Endodermal cell (in vitro differentiated cells): Measurements from ENCODE around the gene DYNC2H1. TPM values are rescaled to one million over a fixed set of nuclear protein-coding genes. Genes with fewer than 3 reads are reported as not detected.

Source experiments
- DNase-seq: peaks from one replicate; pipeline ENCODE4 v3.0.0-alpha.2; 2017
- H3K27ac ChIP-seq: 2 replicates; pipeline ENCODE4 v1.5.1; 2013; ENCODE audit warnings: mild to moderate bottlenecking, low read depth, low read length, moderate library complexity
- H3K27me3 ChIP-seq: 2 replicates; pipeline ENCODE4 v1.6.1; 2013; ENCODE audit warnings: mild to moderate bottlenecking, low read length, moderate library complexity; ENCODE audit not compliant: insufficient read depth, control insufficient read depth, poor library complexity, severe bottlenecking
- H3K36me3 ChIP-seq: 2 replicates; pipeline ENCODE4 v1.7.0; 2013; ENCODE audit warnings: mild to moderate bottlenecking, low read length, moderate library complexity; ENCODE audit not compliant: control insufficient read depth, insufficient read depth
- H3K4me1 ChIP-seq: one replicate; pipeline ENCODE4 v1.7.0; 2013; ENCODE audit warnings: low read length; ENCODE audit not compliant: control insufficient read depth, insufficient read depth
- H3K4me3 ChIP-seq: 2 replicates; pipeline ENCODE4 v1.5.1; 2013; ENCODE audit warnings: mild to moderate bottlenecking, low read length, moderate library complexity
- H3K9ac ChIP-seq: 2 replicates; pipeline ENCODE4 v1.6.1; 2013; ENCODE audit warnings: mild to moderate bottlenecking, low read length, moderate library complexity; ENCODE audit not compliant: poor library complexity, severe bottlenecking; ENCODE audit errors: extremely low read depth
- H3K9me3 ChIP-seq: 2 replicates; pipeline ENCODE4 v1.6.1; 2013; ENCODE audit warnings: mild to moderate bottlenecking, low read length, moderate library complexity; ENCODE audit not compliant: control insufficient read depth
- H3K27ac Mint-ChIP-seq: 2 replicates; pipeline ENCODE4 v1.8.0; 2020; ENCODE audit warnings: mixed read lengths
- H3K27me3 Mint-ChIP-seq: 2 replicates; pipeline ENCODE4 v1.8.0; 2021; ENCODE audit warnings: mild to moderate bottlenecking, mixed read lengths; ENCODE audit not compliant: insufficient read depth
- H3K36me3 Mint-ChIP-seq: 2 replicates; pipeline ENCODE4 v1.8.0; 2020; ENCODE audit warnings: low read depth, mixed read lengths
- H3K4me1 Mint-ChIP-seq: 2 replicates; pipeline ENCODE4 v1.8.0; 2020; ENCODE audit warnings: mixed read lengths
- H3K4me3 Mint-ChIP-seq: 2 replicates; pipeline ENCODE4 v1.8.0; 2020; ENCODE audit warnings: mild to moderate bottlenecking, moderate library complexity, mixed read lengths
- H3K9me3 Mint-ChIP-seq: 2 replicates; pipeline ENCODE4 v1.8.0; 2020; ENCODE audit warnings: mild to moderate bottlenecking, mixed read lengths
- CTCF ChIP-seq: fragments of 200-600 bp; sonication (generic); conservative IDR thresholded peaks from 2 replicates; pipeline ENCODE4 v1.5.0; 2021; ENCODE audit warnings: antibody characterized with exemption, mild to moderate bottlenecking
- WGBS, 2 experiments: methylation state at CpG; one replicate each; pipeline versions ENCODE4 v1.1.5 to v1.1.7; 2013; ENCODE audit warnings: missing lambda C conversion rate in 2 of 2, mixed read lengths in 1 of 2; ENCODE audit not compliant: insufficient coverage in 1 of 2, insufficient read length in 1 of 2; 5-methylcytosine and 5-hydroxymethylcytosine counted together
- total RNA-seq, 2 donors: library from RNA; stranded (reverse); fragmentation: NEBNext Ultra II Directional in 1 of 2; extraction: Animal tissue kit (Norgen Biotek cat#: 25700) in 1 of 2; gene quantifications; 2 replicates in 1 of 2; 3 replicates in 1 of 2; pipeline ENCODE4 v1.2.1, GENCODE V29; 2021

Gene DYNC2H1
- total RNA-seq, 2 donors from 2014 or later, result 21.1 to 31.9 TPM

GRCh38 chr11:103340956-103341355, 231.7 kb downstream of the DYNC2H1 start:
- no peak for TF ChIP-seq CTCF
- no peaks in the 10 kb centered on the region for H3K27me3 ChIP-seq
- peaks cover 6% of the 10 kb centered on the region for H3K9me3 ChIP-seq
- WGBS, 2 experiments, result 95 to 100% methylated on average over 1 of the region's 1 CpG
- Mint-ChIP-seq H3K27ac (no peak overlapping the region), H3K9me3 (peaks cover 5% of the 10 kb centered on the region), H3K4me1 (peaks cover 9% of the 10 kb centered on the region), H3K27me3 (no peaks in the 10 kb centered on the region), H3K36me3 (peaks cover 8% of the 10 kb centered on the region), H3K4me3 (no peak overlapping the region)
- H3K4me3 ChIP-seq, result no peak overlapping the region
- no peaks in the 10 kb centered on the region for H3K36me3 ChIP-seq
- no peak for DNase-seq
- no peaks in the 10 kb centered on the region for H3K4me1 ChIP-seq
- no peak overlapping the region for H3K9ac ChIP-seq
- H3K27ac ChIP-seq, result no peak overlapping the region

GRCh38 chr11:103344886-103345285, 235.7 kb downstream of the DYNC2H1 start:
- Mint-ChIP-seq H3K4me1 (no peaks in the 10 kb centered on the region), H3K27me3 (no peaks in the 10 kb centered on the region), H3K9me3 (peaks cover 5% of the 10 kb centered on the region), H3K4me3 (no peak overlapping the region), H3K27ac (no peak overlapping the region), H3K36me3 (peaks cover 8% of the 10 kb centered on the region)
- no peak for TF ChIP-seq CTCF
- DNase-seq, result no peak
- H3K9me3 ChIP-seq, result peaks cover 6% of the 10 kb centered on the region
- no peak overlapping the region for H3K9ac ChIP-seq
- H3K4me1 ChIP-seq, result no peaks in the 10 kb centered on the region
- WGBS, 2 experiments, result 78 to 100% methylated on average over 1 to 4 of the region's 4 CpGs
- H3K27ac ChIP-seq, result no peak overlapping the region
- no peaks in the 10 kb centered on the region for H3K27me3 ChIP-seq
- H3K4me3 ChIP-seq, result no peak overlapping the region
- H3K36me3 ChIP-seq, result no peaks in the 10 kb centered on the region

GRCh38 chr11:103349595-103349994, 240.4 kb downstream of the DYNC2H1 start:
- no peak for TF ChIP-seq CTCF
- H3K36me3 Mint-ChIP-seq, result peaks cover 4% of the 10 kb centered on the region
- H3K4me3 ChIP-seq, result no peak overlapping the region
- no peaks in the 10 kb centered on the region for H3K27me3 ChIP-seq
- H3K4me1 ChIP-seq, result no peaks in the 10 kb centered on the region
- no peaks in the 10 kb centered on the region for H3K9me3 ChIP-seq
- H3K27ac Mint-ChIP-seq, result no peak overlapping the region
- WGBS, 2 experiments, result 100% methylated on average over 1 of the region's 2 CpGs; no CpG with 5 or more reads in 1 of the 2 experiments
- H3K4me3 Mint-ChIP-seq, result no peak overlapping the region
- no peaks in the 10 kb centered on the region for H3K4me1 Mint-ChIP-seq
- H3K9ac ChIP-seq, result no peak overlapping the region
- DNase-seq, result no peak
- no peak overlapping the region for H3K27ac ChIP-seq
- no peaks in the 10 kb centered on the region for H3K27me3 Mint-ChIP-seq
- H3K9me3 Mint-ChIP-seq, result no peaks in the 10 kb centered on the region
- H3K36me3 ChIP-seq, result no peaks in the 10 kb centered on the region
